Measurements from ENCODE around the gene SH3D19.

DNA sequence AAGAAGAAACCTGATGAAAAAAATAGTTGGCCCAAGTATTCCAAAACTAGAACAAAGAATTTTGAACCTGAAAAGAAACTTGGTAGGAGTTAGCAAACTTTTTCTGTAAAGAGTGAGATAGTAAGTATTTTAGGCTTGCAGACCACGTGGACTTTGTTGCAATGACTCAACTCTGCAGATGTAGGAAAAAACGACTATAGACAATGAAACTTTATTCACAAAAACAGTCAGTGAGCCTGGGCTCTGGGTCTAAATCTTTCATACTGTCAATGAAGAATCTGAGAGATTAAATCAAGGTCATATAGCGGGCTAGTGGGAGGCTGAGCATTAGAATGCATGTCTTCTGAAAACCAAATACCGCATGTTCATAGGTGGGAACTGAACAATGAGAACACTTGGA, 23.0 kb downstream of the SH3D19 start:
- TF ChIP-seq CTCF (conservative IDR thresholded peaks at IDR 0.05; ENCODE audit: low read length) (no peak), EZH2phosphoT487 (IDR thresholded peaks at IDR 0.05; ENCODE audit: borderline replicate concordance, low read depth, low read length) (no peak)

Measured in OCI-LY7 (cell line).